ENCODE measurements around the gene TACC2.
"Not testable (repeated sequence)": the region's sequence is repeated elsewhere in the genome, so short reads cannot be mapped to it uniquely, and the experiment has no call there.

The TACC2 gene

DNA sequence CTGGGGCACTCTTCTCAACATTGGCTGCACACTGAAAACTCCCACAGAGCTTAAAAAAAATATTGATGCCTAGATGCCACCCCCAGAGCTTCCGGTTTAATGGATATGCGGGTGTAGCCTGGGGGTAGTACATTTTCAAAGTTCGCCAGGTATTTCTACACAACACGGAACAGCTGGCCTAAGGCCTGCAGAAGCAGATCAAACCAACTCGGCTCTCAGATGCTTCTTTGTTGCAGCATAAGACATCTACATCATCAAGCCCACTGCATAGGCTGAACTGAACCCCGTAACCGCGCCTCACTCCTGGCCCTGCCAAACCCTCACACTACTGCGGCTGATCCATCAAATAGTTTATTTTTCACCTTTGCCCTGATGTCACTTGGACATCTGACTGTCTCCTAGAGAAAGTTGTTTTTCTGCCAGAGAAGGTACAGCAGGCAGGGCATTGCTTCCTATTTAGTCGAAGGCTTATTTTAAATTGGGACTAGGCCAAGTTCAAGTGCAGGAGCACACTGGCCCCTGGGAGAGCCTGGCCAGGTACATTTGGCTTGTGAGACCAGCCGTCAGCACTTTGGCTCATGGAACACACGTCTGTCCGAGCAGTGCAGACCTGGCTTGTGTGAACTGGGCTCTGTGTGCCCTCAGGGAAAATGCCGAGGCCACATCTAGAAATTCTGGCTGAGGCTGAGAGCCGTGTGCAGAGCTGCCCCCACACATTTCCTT lies 113.3 kb downstream of the TACC2 start:
- Histone ChIP-seq H3K4me2 (ENCODE audit: insufficient read depth, low read length) (no peak overlapping the region), H3K36me3 (ENCODE audit: insufficient read depth, low read length) (no peaks in the 10 kb centered on the region), H3K9me3 (ENCODE audit: insufficient read depth, low read length, severe bottlenecking) (no peaks in the 10 kb centered on the region), H3K9ac (ENCODE audit: low read depth, low read length) (no peak overlapping the region), H2AFZ (ENCODE audit: low read depth, low read length) (no peak overlapping the region), H3K4me3 (ENCODE audit: low read depth in 1 of 2, low read length in 2 of 2) (no peak overlapping the region), H3K27me3 (ENCODE audit: insufficient read depth, low read length, poor library complexity) (peaks cover 4% of the 10 kb centered on the region), H3K4me1 (ENCODE audit: insufficient read depth, low read length) (no peaks in the 10 kb centered on the region), H4K20me1 (ENCODE audit: insufficient read depth, low read length) (no peaks in the 10 kb centered on the region), H3K79me2 (ENCODE audit: insufficient read depth, low read length) (no peaks in the 10 kb centered on the region), H3K27ac (ENCODE audit: low read length) (no peak overlapping the region)
- DNase-seq: no peak
- TF ChIP-seq, protein P1, sequence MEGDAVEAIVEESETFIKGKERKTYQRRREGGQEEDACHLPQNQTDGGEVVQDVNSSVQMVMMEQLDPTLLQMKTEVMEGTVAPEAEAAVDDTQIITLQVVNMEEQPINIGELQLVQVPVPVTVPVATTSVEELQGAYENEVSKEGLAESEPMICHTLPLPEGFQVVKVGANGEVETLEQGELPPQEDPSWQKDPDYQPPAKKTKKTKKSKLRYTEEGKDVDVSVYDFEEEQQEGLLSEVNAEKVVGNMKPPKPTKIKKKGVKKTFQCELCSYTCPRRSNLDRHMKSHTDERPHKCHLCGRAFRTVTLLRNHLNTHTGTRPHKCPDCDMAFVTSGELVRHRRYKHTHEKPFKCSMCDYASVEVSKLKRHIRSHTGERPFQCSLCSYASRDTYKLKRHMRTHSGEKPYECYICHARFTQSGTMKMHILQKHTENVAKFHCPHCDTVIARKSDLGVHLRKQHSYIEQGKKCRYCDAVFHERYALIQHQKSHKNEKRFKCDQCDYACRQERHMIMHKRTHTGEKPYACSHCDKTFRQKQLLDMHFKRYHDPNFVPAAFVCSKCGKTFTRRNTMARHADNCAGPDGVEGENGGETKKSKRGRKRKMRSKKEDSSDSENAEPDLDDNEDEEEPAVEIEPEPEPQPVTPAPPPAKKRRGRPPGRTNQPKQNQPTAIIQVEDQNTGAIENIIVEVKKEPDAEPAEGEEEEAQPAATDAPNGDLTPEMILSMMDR (IDR thresholded peaks at IDR 0.05; ENCODE audit: borderline replicate concordance, extremely low read depth, low read length, poor library complexity, severe bottlenecking): no peak
- no peak for TF ChIP-seq EZH2 (IDR thresholded peaks at IDR 0.05; ENCODE audit: borderline replicate concordance, low read depth, low read length, severe bottlenecking)
- no peak for ATAC-seq (ENCODE audit: insufficient read depth, low read depth)

DNA sequence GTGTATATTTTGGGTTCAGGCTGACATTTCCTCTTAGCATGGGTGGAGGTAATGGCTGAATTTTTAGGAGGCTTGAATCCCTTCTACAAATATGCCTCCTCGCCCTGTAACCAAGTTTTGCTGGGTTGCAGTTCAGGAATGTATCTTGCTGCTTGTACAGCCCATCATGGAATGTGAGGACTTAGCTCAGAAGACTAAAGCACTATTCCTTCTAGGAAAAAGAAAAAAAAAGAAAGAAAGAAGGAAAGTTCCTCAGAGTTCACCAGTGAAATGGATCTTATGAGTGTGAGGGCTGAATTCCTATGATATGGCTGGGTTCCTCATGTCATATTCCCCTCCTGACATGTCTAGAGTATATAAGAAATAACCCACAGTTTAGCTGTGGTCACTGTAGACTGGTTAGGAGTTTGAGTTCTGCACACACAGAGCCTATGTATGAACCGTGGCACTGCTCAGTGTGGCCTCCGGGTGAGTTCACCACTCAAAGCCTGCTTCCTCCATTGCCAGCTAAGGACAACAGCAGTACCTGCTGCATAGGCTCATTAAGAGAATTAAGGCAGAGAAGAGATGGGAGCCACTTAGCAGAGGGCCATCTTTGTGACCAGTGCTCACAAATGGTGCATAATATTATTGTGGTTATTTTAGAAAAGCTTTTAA lies 114.0 kb downstream of the TACC2 start:
- H4K20me1 ChIP-seq (ENCODE audit: insufficient read depth, low read length): no peaks in the 10 kb centered on the region
- ATAC-seq (ENCODE audit: insufficient read depth, low read depth) (no peak), DNase-seq (no peak)
- H2AFZ ChIP-seq (ENCODE audit: low read depth, low read length): no peak overlapping the region
- peaks cover 4% of the 10 kb centered on the region for H3K27me3 ChIP-seq (ENCODE audit: insufficient read depth, low read length, poor library complexity)
- H3K4me2 ChIP-seq (ENCODE audit: insufficient read depth, low read length): no peak overlapping the region
- TF ChIP-seq EZH2 (IDR thresholded peaks at IDR 0.05; ENCODE audit: borderline replicate concordance, low read depth, low read length, severe bottlenecking): no peak
- TF ChIP-seq, protein P1 (IDR thresholded peaks at IDR 0.05; ENCODE audit: borderline replicate concordance, extremely low read depth, low read length, poor library complexity, severe bottlenecking): no peak
- H3K79me2 ChIP-seq (ENCODE audit: insufficient read depth, low read length): no peaks in the 10 kb centered on the region
- H3K4me1 ChIP-seq (ENCODE audit: insufficient read depth, low read length): no peaks in the 10 kb centered on the region
- no peaks in the 10 kb centered on the region for H3K36me3 ChIP-seq (ENCODE audit: insufficient read depth, low read length)
- H3K27ac ChIP-seq (ENCODE audit: low read length): no peak overlapping the region
- H3K9me3 ChIP-seq (ENCODE audit: insufficient read depth, low read length, severe bottlenecking): no peaks in the 10 kb centered on the region
- H3K9ac ChIP-seq (ENCODE audit: low read depth, low read length): no peak overlapping the region
- no peak overlapping the region for H3K4me3 ChIP-seq (ENCODE audit: low read depth in 1 of 2, low read length in 2 of 2)

DNA sequence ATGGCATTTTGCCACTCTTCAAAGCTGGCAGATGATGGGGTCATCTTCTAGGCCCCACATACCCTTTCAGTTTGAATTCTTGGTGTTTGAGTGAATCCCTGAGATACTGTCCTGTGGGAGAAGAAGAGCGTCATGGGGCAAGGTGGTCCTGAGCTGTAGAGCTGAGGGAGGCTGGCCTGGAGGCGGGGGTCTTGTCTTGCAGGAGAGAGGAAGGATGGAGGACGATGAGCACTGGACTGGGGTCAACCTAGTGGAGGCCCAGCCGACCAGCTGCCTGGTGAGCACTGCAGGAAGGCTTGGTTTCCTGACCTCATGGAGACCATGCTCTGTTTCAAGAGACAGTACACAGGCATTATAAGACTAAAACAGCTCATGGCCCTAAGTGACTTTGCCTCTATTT lies 114.6 kb downstream of the TACC2 start:
- Histone ChIP-seq H3K4me3 (ENCODE audit: low read depth in 1 of 2, low read length in 2 of 2) (no peak overlapping the region), H3K79me2 (ENCODE audit: insufficient read depth, low read length) (no peaks in the 10 kb centered on the region), H3K4me1 (ENCODE audit: insufficient read depth, low read length) (no peaks in the 10 kb centered on the region), H3K27ac (ENCODE audit: low read length) (no peak overlapping the region), H3K4me2 (ENCODE audit: insufficient read depth, low read length) (no peak overlapping the region), H3K36me3 (ENCODE audit: insufficient read depth, low read length) (no peaks in the 10 kb centered on the region), H3K9me3 (ENCODE audit: insufficient read depth, low read length, severe bottlenecking) (no peaks in the 10 kb centered on the region), H2AFZ (ENCODE audit: low read depth, low read length) (no peak overlapping the region), H3K9ac (ENCODE audit: low read depth, low read length) (no peak overlapping the region), H4K20me1 (ENCODE audit: insufficient read depth, low read length) (no peaks in the 10 kb centered on the region), H3K27me3 (ENCODE audit: insufficient read depth, low read length, poor library complexity) (no peaks in the 10 kb centered on the region)
- no peak for TF ChIP-seq EZH2 (IDR thresholded peaks at IDR 0.05; ENCODE audit: borderline replicate concordance, low read depth, low read length, severe bottlenecking)
- TF ChIP-seq, protein P1 (IDR thresholded peaks at IDR 0.05; ENCODE audit: borderline replicate concordance, extremely low read depth, low read length, poor library complexity, severe bottlenecking): no peak
- DNase-seq (no peak), ATAC-seq (ENCODE audit: insufficient read depth, low read depth) (no peak)

DNA sequence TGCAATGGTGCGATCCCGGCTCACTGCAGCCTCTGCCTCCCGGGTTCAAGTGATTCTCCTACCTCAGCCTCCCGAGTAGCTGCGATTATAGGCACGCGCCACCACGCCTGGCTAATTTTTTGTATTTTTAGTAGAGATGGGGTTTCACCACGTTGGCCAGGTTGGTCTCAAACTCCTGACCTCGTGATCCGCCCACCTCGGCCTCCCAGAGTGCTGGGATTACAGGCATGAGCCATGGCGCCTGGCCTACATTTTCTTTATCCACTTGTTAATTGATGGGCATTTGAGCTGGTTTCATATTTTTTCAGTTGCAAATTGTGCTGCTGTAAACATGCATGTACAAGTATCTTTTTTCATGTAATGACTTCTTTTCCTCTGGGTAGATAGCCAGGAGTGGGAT lies 119.8 kb downstream of the TACC2 start:
- not testable (repeated sequence) for H3K79me2 ChIP-seq (ENCODE audit: insufficient read depth, low read length); H3K9me3 ChIP-seq (ENCODE audit: insufficient read depth, low read length, severe bottlenecking); H3K4me1 ChIP-seq (ENCODE audit: insufficient read depth, low read length); H3K9ac ChIP-seq (ENCODE audit: low read depth, low read length); H3K36me3 ChIP-seq (ENCODE audit: insufficient read depth, low read length); ATAC-seq (ENCODE audit: insufficient read depth, low read depth); H3K4me3 ChIP-seq (ENCODE audit: low read depth in 1 of 2, low read length in 2 of 2); DNase-seq; H3K27ac ChIP-seq (ENCODE audit: low read length); H2AFZ ChIP-seq (ENCODE audit: low read depth, low read length); H4K20me1 ChIP-seq (ENCODE audit: insufficient read depth, low read length); H3K4me2 ChIP-seq (ENCODE audit: insufficient read depth, low read length); H3K27me3 ChIP-seq (ENCODE audit: insufficient read depth, low read length, poor library complexity)

Data from DND-41 (cell line).